Stimulated activated CD4-positive, alpha-beta T cell treated with anti-CD3 and anti-CD28 coated beads, Interleukin-4, amount 100 ng/mL, for 24 hours (primary cell): ENCODE results near the gene ADCY7.

ENCODE experiments used
- DNase-seq: peaks from one replicate; pipeline ENCODE4 v3.0.0-alpha.2; 2020

The ADCY7 gene

GRCh38 chr16:50300942-50301625, 34.7 kb downstream of the ADCY7 start:
- no peak for DNase-seq

DNA sequence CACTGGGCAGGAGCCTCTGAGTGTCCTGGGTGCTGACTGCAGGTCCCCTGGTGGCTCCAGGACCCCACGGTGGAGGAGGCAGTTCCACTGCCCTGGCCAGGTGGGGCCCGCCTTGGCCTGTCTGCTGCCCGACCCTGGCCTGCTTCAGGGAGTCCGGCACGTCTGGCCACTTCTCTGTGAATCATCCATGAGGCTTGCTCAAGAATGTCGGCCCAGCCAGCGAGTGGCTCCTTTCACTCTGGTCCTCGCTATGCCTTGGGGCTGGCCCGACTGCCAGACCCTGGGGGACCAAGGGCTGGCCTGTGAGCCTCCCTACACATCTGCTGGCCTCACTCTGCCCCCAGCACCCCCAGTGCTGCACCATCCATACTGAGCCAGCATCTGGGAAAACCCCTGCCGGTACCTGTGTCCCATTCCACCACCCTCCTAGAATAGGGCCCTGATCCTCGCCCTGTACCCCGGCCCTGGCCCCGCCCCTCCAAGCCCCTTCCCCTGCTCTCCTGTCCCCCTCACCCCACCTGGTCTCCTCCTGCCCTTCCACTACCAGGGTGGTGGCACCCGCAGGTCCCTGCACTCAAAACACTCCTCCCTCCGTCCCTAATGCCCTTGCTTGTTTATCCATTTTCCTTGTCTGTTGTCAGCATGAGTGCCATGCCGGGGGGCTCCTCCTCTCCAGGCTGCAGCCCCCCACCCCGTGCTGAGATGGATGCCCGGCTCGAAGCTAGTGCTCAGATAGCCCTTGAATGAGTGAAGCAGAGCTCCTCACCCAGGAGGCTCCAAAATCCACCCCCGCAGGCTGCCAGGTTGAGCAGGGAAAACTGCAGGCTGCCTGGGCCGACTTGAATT, 35.5 kb downstream of the ADCY7 start:
- DNase-seq, result no peak

- no peak for DNase-seq
Measured at GRCh38 chr16:50302472-50303005, 36.2 kb downstream of the ADCY7 start.

- DNase-seq, result no peak
Measured at GRCh38 chr16:50303041-50303604, 36.8 kb downstream of the ADCY7 start.

DNA sequence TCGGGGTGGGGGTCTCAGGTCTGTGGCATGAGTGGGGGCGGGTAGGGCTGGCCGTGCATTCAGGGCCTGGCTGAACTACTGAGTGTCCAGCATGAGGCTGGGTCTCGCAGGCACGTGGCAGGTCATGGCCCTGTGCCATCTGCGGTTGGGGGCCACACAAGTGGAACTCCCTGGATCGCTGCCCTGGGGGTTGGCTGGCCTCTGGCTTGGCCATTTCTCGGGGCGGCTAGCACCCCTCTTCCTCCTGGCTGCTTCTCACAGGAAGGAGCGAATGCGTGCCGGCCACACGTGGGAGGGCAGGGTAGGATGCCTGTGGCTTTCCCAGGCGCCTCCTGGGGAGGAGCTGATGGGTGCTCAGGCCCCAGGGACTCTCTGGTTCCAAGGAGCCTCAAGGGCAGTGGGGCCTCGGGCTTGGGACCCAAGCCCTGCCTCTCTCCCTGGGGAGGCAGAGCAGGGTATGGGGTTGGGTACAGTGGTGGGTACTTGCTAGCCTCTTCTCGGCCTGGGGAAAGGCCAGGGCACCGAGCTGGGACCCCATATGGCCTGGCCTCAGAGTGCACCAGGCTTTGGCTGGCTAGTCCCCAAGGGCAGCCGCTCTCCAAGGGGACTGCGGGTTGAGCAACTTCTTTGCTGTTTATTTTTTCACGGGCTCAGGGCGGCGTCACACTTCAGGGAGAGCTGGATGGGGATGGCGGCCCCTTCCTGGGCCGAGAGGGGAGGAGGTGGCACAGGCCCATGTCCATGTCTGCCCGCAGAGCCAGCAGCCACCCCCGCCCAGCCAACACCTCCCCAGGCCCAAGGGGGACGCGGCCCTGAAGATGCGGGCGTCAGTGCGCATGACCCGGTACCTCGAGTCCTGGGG, 37.5 kb downstream of the ADCY7 start:
- no peak for DNase-seq

DNA sequence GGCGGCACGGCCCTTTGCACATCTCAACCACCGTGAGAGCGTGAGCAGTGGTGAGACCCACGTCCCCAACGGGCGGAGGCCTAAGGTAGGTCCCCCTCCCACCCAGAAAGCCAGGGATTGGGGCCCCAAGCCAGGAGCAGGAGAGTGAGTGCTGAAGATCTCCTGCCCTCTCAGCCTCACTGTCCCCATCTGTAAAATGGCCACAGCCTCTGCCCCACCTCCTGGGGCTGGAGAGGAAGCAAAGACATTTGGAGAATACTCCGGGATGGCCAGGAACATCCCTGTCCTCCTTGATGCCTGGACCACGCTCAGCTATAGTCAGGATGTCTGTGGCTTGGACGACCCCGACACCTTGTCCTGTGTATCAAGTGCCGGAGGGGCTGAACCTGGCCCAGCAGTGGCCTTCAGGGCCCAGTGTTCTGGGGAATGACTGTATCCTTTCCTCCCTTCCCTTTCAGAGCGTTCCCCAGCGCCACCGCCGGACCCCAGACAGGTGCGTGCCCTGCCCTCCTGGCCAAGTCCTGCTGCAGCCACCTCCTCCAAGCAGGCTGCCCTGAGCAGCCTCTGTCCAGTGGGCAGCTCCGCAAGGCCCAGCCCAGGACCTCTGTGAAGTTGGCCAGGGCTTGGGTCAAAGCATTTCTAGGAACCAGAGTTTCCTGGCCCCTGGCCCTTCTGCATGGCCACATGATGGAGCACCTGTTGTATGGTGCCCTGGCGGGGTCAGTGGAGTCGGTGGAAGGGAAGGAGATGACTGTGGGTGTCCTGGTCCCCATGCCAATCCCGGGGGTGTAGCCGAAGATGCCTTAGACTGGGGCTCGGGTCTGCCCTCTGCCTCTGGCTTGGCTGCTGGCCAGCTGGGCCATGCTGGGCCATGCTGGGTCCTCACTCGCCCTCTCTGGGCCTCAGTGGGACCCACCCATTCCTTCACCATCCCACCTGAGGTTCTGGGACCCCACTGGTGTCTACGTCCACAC, 38.4 kb downstream of the ADCY7 start:
- no peak for DNase-seq

GRCh38 chr16:50305441-50306061, 39.2 kb downstream of the ADCY7 start:
- DNase-seq, result no peak

- no peak for DNase-seq
Measured at GRCh38 chr16:50306287-50306686, 39.9 kb downstream of the ADCY7 start.

DNA sequence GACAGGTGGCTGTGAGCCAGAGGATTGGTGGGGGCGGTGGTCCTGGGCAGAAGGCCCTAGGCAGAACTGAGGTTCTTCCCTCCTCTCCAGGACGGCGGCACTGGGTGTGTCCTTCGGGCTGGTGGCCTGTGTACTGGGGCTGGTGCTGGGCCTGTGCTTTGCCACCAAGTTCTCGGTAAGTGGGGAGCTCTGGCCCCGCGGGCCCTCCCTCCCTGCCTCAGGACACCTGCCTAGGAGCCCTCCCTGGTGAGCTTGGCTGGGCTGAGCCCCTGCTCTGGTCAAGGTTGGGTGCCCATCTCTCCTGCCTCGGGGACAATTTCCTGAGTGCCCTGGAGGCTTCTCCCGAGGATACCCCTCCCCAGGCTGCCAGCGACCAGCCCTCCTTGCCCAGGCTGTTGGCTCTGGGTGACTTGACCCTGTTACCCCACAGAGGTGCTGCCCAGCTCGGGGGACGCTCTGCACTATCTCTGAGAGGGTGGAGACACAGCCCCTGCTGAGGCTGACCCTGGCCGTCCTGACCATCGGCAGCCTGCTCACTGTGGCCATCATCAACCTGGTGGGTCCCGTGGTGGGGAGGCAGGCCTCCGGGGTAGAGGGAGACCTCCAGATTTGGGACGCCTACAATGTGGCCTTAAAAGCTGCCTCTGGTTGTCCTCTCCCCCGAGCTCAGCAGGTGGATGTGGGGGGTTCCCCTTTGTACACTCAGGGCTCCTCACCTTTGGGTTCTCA, 42.0 kb downstream of the ADCY7 start:
- DNase-seq, result no peak

DNA sequence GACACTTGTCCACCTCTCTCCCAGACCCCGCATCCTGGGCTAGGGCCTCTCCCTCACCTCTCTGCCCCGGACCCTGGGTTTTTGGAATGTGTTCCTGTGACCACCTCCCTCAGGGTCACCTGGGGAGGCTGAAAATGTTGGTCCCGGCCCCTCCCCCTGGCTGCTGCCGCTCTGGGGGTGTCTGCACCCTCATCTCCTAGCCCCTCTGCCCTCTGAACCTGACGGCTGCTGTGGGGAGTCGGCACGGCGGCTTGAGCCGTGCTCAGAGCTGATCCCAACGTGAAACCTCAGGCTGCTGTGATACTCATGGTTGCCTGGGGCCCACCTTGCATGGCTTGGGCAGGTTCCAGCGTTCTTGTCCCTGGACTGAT, 42.8 kb downstream of the ADCY7 start:
- no peak for DNase-seq

DNA sequence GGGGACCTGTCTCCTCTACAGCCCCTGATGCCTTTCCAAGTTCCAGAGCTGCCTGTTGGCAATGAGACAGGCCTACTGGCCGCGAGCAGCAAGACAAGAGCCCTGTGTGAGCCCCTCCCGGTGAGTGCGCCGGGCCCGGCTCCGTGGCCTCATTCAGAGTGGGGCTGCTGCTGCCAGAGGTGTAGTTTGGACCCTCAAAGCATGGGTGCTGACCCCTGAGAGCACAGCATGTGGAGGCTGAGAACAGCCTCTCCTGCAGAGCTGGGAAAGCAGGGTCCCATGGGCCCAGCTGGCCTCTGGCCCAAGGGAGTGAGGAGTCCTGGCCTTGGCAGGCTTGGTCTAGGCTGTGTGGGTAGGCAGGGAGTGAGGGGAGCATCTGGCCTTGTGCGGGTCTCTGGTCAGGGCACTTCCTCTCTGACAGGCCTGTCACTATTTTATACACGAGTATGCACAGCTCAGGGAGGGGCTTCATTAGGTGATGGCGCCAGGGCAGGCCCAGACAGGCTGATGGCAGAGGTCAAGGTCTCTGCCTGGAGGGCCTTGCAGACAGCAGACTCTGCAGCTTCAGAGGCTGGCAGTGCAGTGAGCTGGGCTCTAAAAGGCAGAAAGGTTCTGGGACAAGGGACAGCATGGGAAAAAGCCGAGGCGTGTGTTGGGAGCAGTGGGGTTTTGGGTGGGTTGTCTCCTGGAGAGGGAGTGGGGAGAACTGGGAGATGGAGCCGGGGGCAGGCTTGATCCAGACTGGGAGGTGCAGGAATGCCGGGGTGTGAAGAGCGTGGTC, 43.4 kb downstream of the ADCY7 start:
- no peak for DNase-seq

DNA sequence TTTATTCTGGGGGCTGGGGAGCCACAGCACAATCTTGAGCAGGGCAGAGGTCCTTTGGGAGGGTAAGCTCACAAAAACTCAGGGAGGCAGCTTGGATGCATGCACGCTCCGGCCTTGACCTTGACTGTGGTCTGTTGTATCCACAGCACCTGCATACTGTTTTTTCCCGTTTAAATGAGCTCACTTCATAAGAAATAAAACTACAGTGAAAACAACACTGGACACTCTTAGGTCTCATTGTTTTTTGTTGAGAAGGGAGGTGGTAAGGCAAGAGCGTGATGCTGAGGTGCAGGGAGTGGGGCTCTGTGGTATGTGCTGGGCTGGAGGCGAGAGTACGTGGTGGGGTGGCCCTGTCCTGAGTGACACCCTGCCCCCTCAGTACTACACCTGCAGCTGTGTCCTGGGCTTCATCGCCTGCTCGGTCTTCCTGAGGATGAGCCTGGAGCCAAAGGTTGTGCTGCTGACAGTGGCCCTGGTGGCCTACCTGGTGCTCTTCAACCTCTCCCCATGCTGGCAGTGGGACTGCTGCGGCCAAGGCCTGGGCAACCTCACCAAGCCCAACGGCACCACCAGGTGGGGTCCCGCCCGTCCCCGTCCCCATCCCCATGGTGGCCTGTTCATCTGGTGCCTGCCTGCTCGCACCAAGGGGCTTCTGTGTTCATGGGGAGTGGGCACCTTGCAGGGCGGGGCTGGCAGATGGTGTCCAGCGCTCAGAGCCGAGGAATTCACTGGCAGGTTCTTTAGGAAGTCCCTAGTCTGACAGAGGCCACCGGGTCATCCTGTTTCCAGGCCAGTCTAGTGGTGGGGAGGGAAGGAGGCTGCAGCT, 44.2 kb downstream of the ADCY7 start:
- DNase-seq, result no peak

GRCh38 chr16:50311134-50311528, 44.8 kb downstream of the ADCY7 start:
- DNase-seq, result no peak

DNA sequence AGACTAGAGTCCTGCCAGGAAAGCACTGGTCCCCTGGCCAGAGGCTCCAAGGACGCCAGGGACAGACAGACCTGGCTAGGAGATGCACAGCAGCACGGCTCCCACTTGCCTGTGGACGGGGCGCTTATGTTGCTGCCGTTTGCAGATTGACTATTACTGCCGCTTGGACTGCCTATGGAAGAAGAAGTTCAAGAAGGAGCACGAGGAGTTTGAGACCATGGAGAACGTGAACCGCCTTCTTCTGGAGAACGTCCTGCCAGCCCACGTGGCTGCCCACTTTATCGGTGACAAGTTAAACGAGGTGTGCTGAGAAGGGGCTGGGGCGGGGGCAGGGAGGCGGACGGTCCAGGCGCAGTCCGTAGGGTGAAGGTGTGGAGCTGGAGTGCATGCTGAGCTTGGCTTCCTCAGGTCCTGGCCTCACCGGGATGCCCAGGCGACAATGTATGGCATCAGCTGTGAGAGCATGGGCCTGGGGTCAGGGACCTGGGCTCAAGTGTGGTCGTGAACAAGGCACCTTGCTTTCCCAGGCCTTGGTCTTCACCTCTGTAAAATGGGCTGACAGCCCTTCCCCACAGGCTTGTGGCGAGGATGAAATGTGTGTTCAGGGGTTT, 45.6 kb downstream of the ADCY7 start:
- peak; percentile 3 for DNase-seq

DNA sequence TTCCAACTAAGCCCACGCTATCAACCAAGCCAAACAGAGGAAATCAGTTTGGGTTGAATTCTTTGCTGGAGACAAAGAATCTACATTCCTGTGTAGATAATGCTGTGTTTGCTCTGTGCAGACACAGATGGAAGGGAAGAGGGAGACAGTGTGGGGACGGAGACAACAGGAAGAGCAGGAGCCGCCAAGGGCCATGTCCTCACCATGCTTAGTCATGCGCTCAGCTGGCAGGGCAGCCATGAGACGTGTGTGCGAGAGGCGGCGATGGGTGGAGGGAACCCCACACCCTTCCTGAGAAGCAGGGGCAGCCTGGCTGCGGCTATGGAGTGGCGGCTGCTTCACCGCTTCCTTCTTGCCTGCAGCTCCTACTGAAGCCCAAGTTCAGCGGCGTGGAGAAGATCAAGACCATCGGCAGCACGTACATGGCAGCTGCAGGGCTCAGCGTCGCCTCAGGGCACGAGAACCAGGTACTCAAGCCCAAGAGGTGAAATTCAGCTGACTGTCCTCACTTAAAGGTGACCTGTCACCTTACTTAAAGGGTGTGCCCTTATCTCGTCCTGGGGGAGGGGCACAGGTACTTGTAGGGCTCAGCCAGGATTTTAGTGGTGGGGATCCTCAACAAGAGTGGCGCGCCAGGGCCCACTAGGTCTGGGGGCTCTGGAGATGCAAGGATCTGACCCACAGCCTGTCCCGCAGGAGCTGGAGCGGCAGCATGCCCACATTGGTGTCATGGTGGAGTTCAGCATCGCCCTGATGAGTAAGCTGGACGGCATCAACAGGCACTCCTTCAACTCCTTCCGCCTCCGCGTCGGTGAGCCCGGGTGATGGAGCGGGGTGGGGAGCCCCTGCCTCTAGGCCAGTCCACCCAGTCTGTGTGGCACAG, 47.5 kb downstream of the ADCY7 start:
- DNase-seq, result peak; percentile 35

- peak; percentile 1 for DNase-seq
Measured at GRCh38 chr16:50314665-50315064, 48.3 kb downstream of the ADCY7 start.

DNA sequence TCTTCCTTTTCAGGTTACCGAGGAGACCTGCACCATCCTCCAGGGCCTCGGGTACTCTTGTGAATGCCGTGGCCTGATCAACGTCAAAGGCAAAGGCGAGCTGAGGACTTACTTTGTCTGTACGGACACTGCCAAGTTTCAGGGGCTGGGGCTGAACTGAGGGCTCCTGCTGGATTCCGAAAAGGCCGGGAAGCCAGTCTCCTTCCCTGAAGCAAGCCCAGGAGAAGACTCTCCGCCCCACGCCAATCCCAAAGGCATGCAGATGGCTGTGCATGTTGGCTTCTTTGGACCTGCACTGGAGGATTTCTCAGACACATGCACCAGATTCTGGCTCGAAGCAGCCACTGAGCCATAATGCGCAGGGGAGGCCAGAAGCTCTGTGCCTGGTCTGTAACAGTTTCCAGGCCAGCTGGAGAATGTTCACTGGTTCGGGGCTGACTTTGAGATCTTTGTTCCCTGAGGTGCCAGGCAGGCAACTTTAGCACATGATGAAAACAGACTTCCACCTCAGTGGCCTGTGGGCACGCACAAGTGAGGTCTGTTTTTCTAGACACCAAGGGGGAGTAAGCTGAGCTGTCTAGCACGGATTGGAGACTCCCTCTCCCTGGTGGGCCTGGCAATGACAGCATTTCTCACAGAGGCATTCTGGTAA, 49.1 kb downstream of the ADCY7 start:
- DNase-seq, result peak; percentile 4
